ENCODE measurements around the gene SLC25A23. TPM values are rescaled to one million over a fixed set of nuclear protein-coding genes. Genes with fewer than 3 reads are reported as not detected.
A peak's percentile ranks its signal among the peaks of the same experiment; 100 is the strongest.

The SLC25A23 gene
- total RNA-seq, 1 donor from 2014 or later, result 76.2 TPM

DNA sequence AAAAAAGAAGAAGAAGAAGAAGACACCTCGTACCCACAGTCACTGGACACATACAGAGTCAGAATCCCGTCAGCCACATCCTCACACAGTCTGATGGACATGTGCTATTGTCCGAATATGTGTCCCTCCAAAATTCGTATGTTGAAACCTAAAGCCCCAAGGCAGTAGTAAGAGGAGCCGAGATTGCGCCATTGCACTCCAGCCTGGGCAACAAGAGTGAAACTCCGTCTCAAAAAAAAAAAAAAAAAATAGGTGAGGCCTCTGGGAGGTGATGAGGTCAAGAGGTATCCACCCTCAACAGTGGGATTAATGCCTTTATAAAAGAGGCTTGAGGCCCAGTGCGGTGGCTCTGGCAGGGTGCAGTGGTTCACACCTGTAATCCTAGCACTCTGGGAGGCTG, 24.6 kb upstream of the SLC25A23 start:
- no peak overlapping the region for H3K4me3 Mint-ChIP-seq (ENCODE audit: low read depth)
- no peaks in the 10 kb centered on the region for H3K36me3 Mint-ChIP-seq (ENCODE audit: insufficient read depth)

DNA sequence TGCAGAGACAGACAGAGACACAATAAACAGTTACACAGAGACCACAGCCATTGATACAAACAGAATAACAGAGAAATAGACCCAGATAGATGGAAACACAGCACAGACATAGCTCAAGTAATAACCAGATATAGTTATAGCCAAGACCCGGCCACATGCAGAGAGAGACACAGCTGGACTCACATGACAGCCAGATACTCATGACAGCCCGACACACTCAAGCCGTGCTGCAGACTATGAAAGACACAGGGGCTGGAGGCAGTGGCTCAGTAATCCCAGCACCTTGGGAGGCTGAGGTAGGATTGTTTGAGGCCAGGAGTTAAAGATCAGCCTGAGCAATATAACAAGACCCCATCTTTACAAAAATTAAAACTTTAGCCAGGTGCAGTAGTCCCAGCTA, 23.6 kb upstream of the SLC25A23 start:
- no peak for DNase-seq (ENCODE audit: low spot score, unreplicated experiment)
- H3K27ac Mint-ChIP-seq, result no peak overlapping the region
- no peaks in the 10 kb centered on the region for H3K9me3 Mint-ChIP-seq (ENCODE audit: low read depth)
- TF ChIP-seq, protein P1, sequence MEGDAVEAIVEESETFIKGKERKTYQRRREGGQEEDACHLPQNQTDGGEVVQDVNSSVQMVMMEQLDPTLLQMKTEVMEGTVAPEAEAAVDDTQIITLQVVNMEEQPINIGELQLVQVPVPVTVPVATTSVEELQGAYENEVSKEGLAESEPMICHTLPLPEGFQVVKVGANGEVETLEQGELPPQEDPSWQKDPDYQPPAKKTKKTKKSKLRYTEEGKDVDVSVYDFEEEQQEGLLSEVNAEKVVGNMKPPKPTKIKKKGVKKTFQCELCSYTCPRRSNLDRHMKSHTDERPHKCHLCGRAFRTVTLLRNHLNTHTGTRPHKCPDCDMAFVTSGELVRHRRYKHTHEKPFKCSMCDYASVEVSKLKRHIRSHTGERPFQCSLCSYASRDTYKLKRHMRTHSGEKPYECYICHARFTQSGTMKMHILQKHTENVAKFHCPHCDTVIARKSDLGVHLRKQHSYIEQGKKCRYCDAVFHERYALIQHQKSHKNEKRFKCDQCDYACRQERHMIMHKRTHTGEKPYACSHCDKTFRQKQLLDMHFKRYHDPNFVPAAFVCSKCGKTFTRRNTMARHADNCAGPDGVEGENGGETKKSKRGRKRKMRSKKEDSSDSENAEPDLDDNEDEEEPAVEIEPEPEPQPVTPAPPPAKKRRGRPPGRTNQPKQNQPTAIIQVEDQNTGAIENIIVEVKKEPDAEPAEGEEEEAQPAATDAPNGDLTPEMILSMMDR (IDR thresholded peaks at IDR 0.05; ENCODE audit: unreplicated experiment), result no peak
- H3K27me3 Mint-ChIP-seq, result peaks cover 8% of the 10 kb centered on the region
- H3K4me3 Mint-ChIP-seq (ENCODE audit: low read depth), result no peak overlapping the region
- no peaks in the 10 kb centered on the region for H3K4me1 Mint-ChIP-seq (ENCODE audit: low read depth)
- H3K36me3 Mint-ChIP-seq (ENCODE audit: insufficient read depth), result no peaks in the 10 kb centered on the region

More for the DNA sequence above, 24.6 kb upstream of the SLC25A23 start:
- no peak overlapping the region for H3K27ac Mint-ChIP-seq
- H3K27me3 Mint-ChIP-seq, result peaks cover 9% of the 10 kb centered on the region
- H3K9me3 Mint-ChIP-seq (ENCODE audit: low read depth), result no peaks in the 10 kb centered on the region
- TF ChIP-seq, protein P1 (IDR thresholded peaks at IDR 0.05; ENCODE audit: unreplicated experiment), result no peak
- no peaks in the 10 kb centered on the region for H3K4me1 Mint-ChIP-seq (ENCODE audit: low read depth)
- no peak for DNase-seq (ENCODE audit: low spot score, unreplicated experiment)

DNA sequence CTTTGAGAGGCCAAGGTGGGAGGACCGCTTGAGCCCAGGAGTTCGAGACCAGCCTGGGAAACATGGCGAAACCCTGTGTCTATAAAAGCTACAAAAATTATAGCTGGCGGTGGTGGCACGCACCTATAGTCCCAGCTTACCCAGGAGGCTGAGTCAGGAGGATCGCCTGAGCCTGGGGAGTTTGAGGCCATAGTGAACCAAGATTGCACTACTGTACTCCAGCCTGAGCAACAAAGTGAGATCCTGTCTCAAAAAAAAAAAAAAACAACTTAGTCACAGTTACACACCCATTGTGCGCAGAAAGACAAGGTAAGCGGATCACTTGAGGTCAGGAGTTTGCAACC, 22.7 kb upstream of the SLC25A23 start:
- Mint-ChIP-seq H3K27ac (no peak overlapping the region), H3K36me3 (ENCODE audit: insufficient read depth) (no peaks in the 10 kb centered on the region), H3K9me3 (ENCODE audit: low read depth) (no peaks in the 10 kb centered on the region), H3K27me3 (peaks cover 8% of the 10 kb centered on the region), H3K4me3 (ENCODE audit: low read depth) (no peak overlapping the region), H3K4me1 (ENCODE audit: low read depth) (no peaks in the 10 kb centered on the region)
- TF ChIP-seq, protein P1 (IDR thresholded peaks at IDR 0.05; ENCODE audit: unreplicated experiment), result no peak
- no peak for DNase-seq (ENCODE audit: low spot score, unreplicated experiment)

DNA sequence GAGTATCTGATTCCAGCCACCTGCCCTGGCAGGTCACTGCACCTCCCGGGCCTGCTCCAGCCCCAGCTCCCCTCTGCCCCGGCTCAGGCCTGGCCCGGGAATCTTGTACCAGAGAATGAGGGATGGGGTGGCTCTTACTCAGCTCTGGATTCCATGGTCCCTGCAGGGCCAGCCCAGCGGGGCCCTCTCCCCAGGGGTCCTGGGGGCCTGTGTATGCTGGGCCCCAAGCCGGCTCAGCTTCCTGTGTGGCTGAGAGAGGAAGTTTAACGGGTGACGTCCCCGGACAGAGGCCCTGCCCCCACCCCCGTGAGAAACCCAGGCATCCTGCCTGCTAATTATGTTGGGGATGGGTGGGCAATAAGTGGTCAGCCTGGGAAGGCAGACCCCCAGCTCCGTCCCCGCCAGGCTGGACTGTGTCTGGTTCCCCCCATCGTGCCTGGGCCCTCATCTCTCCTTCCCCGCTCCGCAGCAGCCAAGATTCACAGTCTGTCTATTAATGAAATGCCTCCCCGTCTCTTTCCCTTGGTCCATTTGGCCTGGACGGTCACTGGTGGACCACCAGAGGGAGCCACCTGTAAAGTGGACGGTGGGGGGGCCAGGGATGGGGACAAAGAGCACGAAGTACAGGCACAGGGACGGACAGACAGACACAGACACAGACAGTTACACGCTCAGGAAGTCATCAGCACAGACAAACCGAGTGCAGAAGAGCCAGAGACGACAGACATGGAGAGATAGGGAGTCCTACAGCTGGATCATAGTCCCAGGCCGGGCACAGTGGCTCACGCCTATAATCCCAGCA, 22.1 kb upstream of the SLC25A23 start, which contains the start of gene DENND1C:
Gene DENND1C, minus strand, starts transcription at position 247 of the 802 bp plus-strand sequence. Its CDS starts 92 bp downstream, at position 155.
- H3K36me3 Mint-ChIP-seq (ENCODE audit: insufficient read depth), result no peaks in the 10 kb centered on the region
- DNase-seq (ENCODE audit: low spot score, unreplicated experiment), result no peak
- TF ChIP-seq, protein P1 (IDR thresholded peaks at IDR 0.05; ENCODE audit: unreplicated experiment), result peak; percentile 67
- H3K4me1 Mint-ChIP-seq (ENCODE audit: low read depth), result no peaks in the 10 kb centered on the region
- H3K27ac Mint-ChIP-seq, result peak within 1 kb of the TSS; percentile 65
- peaks cover 8% of the 10 kb centered on the region for H3K27me3 Mint-ChIP-seq
- no peak within 1 kb of the TSS for H3K4me3 Mint-ChIP-seq (ENCODE audit: low read depth)
- no peaks in the 10 kb centered on the region for H3K9me3 Mint-ChIP-seq (ENCODE audit: low read depth)

DNA sequence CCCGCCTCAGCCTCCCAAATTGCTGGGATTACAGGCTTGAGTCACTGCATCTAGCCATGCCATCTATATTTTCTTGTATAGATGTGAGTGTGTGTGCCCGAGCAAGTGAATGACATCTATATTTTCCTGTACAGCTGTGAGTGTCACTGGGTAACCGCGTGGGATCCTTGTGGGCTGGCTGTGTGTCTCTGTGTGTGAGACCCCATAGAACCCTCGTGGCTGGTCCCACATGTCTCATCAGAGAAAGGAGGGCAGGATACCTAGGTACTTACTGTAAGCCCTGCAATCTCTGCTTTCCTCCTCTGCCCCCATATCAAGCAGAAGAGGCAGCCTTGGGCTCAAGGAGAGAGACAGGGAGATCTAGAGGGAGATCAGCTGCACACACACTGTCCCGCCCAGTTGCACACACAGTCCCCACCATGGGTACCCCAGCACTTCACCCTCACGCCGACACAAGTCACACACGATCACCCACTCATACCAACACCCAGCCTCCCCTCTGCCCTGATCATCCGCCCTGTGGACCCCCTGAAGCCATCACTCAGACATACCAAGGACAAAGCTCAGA, 21.3 kb upstream of the SLC25A23 start:
- Mint-ChIP-seq H3K4me1 (ENCODE audit: low read depth) (no peaks in the 10 kb centered on the region), H3K9me3 (ENCODE audit: low read depth) (no peaks in the 10 kb centered on the region), H3K36me3 (ENCODE audit: insufficient read depth) (no peaks in the 10 kb centered on the region), H3K4me3 (ENCODE audit: low read depth) (no peak overlapping the region), H3K27ac (no peak overlapping the region), H3K27me3 (peaks cover 14% of the 10 kb centered on the region)
- TF ChIP-seq, protein P1 (IDR thresholded peaks at IDR 0.05; ENCODE audit: unreplicated experiment), result no peak
- no peak for DNase-seq (ENCODE audit: low spot score, unreplicated experiment)

All from progenitor cell of endocrine pancreas (in vitro differentiated cells).